HG02973 (cell line): ENCODE data around the gene LCE3A.

Experiments used
- ATAC-seq: cut with Tn5 transposase; IDR thresholded peaks from one replicate; pipeline ENCODE4 v1.9.1; 2021; ENCODE audit warnings: moderate library complexity; ENCODE audit not compliant: unreplicated experiment

Gene LCE3A

GRCh38 chr1:152577168-152577567 is 45.7 kb downstream of the LCE3A start:
- ATAC-seq, result no peak
